ENCODE results near the gene SERPINA7.
"Not testable (repeated sequence)": the region's sequence is repeated elsewhere in the genome, so short reads cannot be mapped to it uniquely, and the experiment has no call there.

The SERPINA7 gene, protein sequence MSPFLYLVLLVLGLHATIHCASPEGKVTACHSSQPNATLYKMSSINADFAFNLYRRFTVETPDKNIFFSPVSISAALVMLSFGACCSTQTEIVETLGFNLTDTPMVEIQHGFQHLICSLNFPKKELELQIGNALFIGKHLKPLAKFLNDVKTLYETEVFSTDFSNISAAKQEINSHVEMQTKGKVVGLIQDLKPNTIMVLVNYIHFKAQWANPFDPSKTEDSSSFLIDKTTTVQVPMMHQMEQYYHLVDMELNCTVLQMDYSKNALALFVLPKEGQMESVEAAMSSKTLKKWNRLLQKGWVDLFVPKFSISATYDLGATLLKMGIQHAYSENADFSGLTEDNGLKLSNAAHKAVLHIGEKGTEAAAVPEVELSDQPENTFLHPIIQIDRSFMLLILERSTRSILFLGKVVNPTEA

DNA sequence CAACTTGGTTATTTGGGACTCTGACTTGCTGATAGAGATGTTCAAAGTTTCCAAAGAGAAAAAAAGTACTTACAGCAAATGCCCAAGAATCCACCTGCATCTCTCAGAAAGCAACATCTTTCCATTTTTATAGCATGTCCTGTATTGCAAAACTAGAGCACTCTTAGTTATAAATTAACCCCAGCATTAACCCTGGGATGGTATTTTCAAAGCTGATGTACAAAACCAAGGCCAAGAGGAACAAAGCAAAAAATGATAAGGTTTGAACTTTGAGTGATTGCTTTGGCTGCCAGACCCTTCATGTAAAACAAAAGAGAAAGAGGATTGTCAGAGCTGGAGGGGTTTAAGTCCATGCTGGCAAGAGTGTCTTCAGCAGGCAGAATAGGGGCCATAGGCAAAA, at the start of gene SERPINA7:
Gene SERPINA7 (minus strand): TSS at position 103 of the 400 bp plus-strand sequence. CDS start 1,669 bp downstream, outside the sequence.
- in situ Hi-C loops (cut with MboI; ENCODE audit: low sequenced_read_pairs), result no loop called here

DNA sequence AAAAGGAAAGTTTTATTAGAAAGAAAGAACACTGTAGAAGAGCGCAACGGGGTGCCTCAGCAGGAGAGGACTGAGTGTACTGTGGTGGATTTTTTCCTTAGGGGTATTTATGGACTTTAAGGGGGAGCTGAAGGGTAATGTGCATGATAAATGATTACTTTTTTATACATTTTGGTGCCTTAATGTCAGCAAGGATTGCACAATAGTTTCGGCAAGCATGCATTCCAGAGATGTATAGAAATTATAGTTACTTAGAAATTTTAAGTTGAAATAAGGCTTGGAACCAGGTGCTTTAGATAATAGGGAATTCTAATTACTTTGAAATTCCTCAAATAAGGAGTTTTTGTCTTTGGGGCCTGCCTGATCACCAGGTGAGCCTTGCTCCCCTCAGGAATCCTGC, 30.5 kb upstream of the SERPINA7 start:
- in situ Hi-C loops (cut with MboI; ENCODE audit: low sequenced_read_pairs), result no loop called here

GRCh38 chrX:106050054-106050453, 11.5 kb upstream of the SERPINA7 start:
- in situ Hi-C loops (cut with MboI; ENCODE audit: low sequenced_read_pairs), result no loop called here

GRCh38 chrX:106042296-106042695, 3.8 kb upstream of the SERPINA7 start:
- in situ Hi-C loops (cut with MboI; ENCODE audit: low sequenced_read_pairs), result no loop called here

DNA sequence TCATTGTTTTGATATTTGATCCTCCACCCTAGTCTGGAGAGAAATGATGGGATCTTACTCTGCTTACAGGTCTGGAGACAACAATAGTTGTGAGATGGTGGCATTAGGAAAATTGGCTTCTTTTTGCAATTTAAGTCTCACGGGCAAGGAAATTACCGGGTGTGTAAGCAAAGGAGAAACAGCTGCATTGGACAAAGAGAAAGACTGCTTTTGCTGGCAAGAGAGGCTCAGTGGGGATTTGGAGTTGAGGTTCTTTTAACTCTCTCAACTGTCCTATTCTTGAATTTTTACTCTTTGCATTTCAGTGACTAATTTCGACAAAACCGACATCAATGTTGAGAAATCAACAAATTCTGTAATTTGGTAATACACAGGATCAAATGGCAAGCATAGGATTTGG, 2.3 kb upstream of the SERPINA7 start:
- in situ Hi-C loops (cut with MboI; ENCODE audit: low sequenced_read_pairs), result no loop called here

GRCh38 chrX:106039920-106040319, 1.4 kb upstream of the SERPINA7 start:
- in situ Hi-C loops (cut with MboI; ENCODE audit: low sequenced_read_pairs), result no loop called here

DNA sequence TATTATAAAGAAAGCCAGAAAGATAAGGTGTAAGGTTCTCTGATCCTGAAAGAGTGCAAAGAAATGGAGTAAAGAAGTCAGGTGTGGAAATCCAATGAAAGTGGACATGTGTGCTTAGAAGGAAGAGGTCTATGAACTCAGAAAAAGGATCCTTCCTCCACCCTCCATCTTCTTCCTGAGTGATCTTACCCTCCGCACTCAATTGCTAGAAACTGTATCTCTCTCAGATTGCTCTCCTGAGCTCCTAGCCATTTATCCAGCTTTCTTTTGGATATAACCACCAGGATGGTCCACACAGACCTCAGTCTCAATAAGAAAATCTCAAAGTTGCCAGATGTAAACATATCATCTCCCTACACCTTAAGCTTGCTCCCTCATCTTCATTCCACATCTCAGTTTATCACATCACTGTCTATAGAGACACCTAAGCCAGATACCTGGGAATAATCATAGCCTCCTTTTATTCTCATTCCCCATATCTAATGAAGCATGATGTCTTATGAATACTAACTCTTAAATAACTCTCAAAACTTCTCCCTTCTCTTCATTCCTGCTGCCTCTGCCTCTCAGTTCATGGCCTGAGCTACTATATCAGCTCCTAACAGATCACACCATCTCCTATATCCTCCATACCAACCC, 573 bp downstream of the SERPINA7 start:
- in situ Hi-C loops (cut with MboI; ENCODE audit: low sequenced_read_pairs), result no loop called here

DNA sequence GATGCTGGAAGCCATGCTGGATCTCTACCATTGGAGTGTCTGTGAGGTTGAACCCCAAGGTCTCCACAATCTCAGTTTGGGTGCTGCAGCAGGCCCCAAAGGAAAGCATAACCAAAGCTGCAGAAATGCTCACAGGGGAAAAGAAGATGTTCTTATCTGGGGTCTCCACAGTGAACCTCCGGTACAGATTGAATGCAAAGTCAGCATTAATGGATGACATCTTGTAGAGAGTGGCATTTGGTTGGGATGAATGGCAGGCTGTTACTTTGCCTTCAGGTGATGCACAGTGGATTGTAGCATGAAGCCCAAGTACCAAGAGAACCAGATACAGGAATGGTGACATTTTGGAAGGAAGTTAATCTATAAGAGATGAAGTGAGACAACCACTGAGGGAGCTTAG, 1.8 kb downstream of the SERPINA7 start:
- in situ Hi-C loops (cut with MboI; ENCODE audit: low sequenced_read_pairs), result no loop called here

GRCh38 chrX:106035064-106035463, 3.5 kb downstream of the SERPINA7 start:
- in situ Hi-C loops (cut with MboI; ENCODE audit: low sequenced_read_pairs), result no loop called here

DNA sequence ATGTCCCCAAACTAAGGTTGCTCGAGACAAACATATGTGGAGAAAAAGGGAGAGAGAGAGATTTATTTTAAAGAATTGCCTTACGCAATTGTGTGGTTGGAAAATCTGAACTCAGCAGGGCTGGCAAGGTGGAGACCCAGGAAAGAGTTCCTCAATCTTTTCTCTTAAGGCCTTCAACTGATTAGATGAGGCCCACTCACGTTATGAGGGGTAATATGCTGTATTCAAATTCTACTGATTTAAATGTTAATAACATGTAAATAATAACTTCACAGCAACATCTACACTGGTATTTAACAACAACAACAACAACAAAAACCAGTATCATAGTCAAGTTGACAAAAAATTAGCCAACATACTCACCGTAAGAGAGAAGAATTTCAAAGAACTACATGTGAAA, 14.6 kb downstream of the SERPINA7 start:
- in situ Hi-C loops (cut with MboI; ENCODE audit: low sequenced_read_pairs), result no loop called here

- in situ Hi-C loops (cut with MboI; ENCODE audit: low sequenced_read_pairs), result no loop called here
Observed at GRCh38 chrX:106022238-106022637, 16.3 kb downstream of the SERPINA7 start.

GRCh38 chrX:106014119-106014775, 24.3 kb downstream of the SERPINA7 start:
- in situ Hi-C loops (cut with MboI; ENCODE audit: low sequenced_read_pairs), result no loop called here

DNA sequence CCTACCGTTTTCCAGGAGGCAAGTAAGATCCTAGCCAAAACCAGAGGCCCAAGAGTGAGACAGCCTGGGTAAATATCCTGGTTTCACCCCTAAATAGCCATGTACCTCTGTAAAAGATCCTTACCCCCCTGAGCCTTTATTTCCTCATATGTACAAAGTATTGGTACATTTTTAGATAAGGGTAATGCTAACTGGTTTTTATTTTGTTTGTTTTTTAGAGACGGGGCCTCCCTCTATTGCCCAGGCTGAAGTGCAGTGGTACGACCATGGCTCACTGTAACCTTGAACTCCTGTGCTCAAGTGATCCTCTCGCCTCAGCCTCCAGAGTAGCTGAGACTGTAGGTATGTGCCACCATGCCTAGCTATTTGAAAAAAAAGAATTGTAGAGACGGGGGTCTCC, 29.4 kb downstream of the SERPINA7 start:
- in situ Hi-C loops (cut with MboI; ENCODE audit: low sequenced_read_pairs), result no loop called here

- in situ Hi-C loops (cut with MboI; ENCODE audit: low sequenced_read_pairs), result no loop called here
Observed at GRCh38 chrX:106007815-106008214, 30.7 kb downstream of the SERPINA7 start.

DNA sequence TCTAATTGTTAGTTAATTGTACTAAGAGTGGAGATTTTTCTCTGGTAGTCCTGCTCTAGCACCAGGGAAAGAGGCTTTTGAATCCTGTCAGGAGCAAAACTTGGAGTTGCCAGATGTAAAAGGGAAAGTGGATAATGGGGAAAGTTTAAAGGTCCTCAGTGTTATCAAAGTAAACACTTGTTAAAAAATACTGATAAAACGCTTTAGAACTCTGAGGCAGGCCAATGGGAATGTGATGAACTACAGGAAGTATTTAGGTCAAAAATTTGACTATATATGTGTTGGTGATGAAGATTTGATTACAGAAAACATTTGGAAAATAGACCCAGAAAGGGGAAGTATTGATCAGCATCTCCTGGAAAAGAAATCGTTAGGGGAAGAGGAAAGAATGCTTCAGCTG, 32.8 kb downstream of the SERPINA7 start:
- in situ Hi-C loops (cut with MboI; ENCODE audit: low sequenced_read_pairs), result no loop called here

- in situ Hi-C loops (cut with MboI; ENCODE audit: low sequenced_read_pairs), result not testable (repeated sequence)
Observed at GRCh38 chrX:106000609-106001008, 37.9 kb downstream of the SERPINA7 start.

GRCh38 chrX:106000203-106000602, 38.3 kb downstream of the SERPINA7 start:
- in situ Hi-C loops (cut with MboI; ENCODE audit: low sequenced_read_pairs), result no loop called here

DNA sequence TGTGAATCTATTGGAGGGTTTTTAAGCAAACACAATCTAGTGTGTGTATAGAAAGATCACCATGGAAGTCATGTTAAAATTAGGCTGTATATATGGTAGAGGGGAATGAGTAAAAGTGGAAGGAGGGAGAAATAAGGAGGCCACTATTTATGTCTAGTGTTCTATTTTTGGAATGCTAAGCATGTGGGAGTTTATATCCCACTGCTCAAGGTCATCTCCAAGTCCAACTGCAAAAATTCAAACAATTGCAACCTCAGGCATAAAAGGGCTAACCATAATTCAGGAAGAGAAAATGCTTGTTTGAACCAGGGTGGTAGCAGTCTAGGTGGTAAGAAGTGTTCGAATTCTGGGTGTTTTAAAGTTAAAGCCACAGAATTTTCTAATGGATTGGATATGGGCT, 39.2 kb downstream of the SERPINA7 start:
- in situ Hi-C loops (cut with MboI; ENCODE audit: low sequenced_read_pairs), result no loop called here

DNA sequence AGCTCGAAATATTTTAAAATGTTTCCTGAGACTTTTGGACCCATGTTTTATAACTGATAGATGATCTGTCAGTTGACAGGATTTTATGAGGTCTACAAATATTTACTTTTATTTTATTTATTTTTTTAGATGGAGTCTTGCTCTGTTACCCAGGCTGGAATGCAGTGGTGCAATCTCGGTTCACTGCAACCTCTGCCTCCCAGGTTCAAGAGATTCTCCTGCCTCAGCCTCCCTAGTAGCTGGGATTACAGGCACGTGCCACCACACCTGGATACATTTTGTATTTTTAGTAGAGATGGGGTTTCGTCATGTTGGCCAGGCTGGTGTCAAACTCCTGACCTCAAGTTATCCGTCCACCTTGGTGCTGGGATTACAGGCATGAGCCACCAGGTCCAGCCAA, 50.0 kb downstream of the SERPINA7 start:
- in situ Hi-C loops (cut with MboI; ENCODE audit: low sequenced_read_pairs), result not testable (repeated sequence)

All from HL-60/S4 (cell line).